SK-MEL-5 (cell line): ENCODE results near the gene KDM4C. TPM values are rescaled to one million over a fixed set of nuclear protein-coding genes. Genes with fewer than 3 reads are reported as not detected.
"Not testable (repeated sequence)": the region's sequence is repeated elsewhere in the genome, so short reads cannot be mapped to it uniquely, and the experiment has no call there.

ENCODE experiments used
- DNase-seq: peaks from one replicate; pipeline ENCODE4 v3.0.0-alpha.2; 2016; ENCODE audit warnings: low read depth, low spot score
- in situ Hi-C: cut with HindIII; loops from 2 replicates; pipeline ENCODE4 v1.10.0; 2016; ENCODE audit warnings: low sequenced_read_pairs, high pct_unique_total_duplicates, low pct_unique_long_range_greater_than_20kb
- total RNA-seq: library from RNA; depleted of rRNA; stranded (reverse); fragments of >200 nt; shearing (Covaris generic); gene quantifications from 2 replicates; pipeline ENCODE4 v1.2.3, GENCODE V29; 2014

KDM4C gene
- total RNA-seq, 1 experiment from 2014 or later = 13.3 TPM

DNA sequence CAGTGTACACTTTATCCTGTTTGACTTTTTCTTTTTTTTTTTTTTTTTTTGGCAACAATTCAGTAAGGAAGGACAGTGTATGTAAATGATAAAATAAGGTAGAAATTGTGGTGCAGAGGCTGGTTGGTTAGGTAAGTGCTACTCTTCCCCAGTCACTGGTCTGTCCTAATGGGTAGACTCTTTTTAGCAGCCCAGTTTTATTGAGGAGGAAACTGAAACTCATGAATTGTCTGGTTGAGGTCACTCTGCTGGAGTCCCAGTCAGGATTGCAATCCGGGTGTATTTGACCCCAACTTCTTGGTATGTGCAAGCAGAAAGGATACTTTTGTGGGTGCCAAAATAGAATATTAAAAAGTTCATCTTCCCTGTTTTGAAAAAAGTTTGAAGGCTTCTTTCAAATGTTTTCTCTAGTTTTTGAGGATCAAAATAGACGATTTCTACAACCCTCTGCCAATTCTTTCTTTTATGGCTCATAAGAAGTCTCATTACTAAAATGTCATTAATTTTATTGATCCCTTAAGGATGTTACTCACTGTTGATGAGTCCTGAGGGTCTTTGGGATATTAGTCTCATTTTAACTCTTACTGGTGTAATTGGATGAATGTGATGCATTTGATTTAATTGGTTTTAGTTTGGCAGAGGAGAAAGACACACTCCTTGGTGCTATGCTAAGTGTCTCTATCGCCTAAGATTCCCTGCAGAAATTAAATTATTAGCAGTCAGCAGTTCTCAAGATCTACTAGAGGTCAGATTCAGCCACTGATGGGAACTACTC lies 171.9 kb downstream of the KDM4C start:
- in situ Hi-C loops = no loop called here
- DNase-seq = no peak

DNA sequence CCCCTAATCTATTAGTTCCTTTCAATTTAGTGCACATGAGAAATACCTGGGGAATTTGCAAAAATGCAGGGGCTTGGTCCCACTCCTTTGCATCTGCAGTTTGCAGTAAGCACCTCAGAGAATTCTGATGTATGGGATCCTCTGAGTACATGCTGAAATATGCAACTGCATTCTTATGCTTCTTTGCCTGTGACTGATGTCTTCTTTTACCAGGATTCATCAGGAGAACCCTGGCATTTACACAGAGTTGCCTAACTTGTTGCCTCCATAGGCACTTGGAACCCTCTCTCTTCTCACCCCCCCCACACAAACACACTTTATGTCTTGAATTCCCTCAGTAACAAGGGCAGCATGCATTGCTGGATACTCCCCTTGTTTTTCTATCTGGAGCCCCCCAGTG lies 173.1 kb downstream of the KDM4C start:
- DNase-seq = no peak
- in situ Hi-C loops = no loop called here

DNA sequence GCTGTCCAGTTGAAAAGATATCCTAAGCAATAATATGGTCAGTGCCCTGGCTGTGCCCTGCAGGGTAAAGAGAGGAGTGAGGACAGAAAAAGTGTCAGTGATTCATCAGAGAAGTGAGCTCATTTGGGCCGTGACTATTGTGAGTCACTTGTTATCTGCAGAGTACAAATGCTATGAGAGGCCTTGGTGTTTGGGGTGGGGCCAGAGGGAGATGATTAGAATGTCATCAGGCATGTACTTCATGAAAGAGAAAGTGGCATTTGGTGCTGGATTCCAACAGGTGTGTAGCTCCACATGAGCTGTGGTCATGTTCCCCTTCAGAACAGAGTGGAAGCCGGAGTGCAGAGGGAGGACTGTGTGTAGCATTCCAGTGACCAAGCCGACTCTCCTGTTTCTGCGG lies 174.1 kb downstream of the KDM4C start:
- DNase-seq = peak; percentile 22

DNA sequence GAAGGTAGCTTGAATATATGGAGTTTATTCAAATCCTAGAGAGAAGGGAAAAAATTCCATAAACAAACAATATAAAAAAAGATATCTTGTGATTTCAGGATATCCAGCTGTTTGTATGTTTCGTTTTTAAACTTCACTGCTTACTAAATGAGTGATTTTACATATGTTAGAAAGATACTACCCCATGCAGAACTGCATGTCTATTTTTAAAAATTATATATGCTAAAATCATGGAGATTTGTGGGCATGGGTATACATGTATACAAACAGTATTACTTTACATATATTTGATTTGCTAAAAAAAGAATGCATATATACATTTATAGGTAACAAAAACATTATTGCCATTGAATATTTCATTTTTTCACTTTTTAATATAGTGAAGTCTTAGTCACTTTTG lies 178.3 kb downstream of the KDM4C start:
- in situ Hi-C loops = no loop called here
- DNase-seq = no peak

More for the DNA sequence above, 174.1 kb downstream of the KDM4C start:
- in situ Hi-C loops = no loop called here

DNA sequence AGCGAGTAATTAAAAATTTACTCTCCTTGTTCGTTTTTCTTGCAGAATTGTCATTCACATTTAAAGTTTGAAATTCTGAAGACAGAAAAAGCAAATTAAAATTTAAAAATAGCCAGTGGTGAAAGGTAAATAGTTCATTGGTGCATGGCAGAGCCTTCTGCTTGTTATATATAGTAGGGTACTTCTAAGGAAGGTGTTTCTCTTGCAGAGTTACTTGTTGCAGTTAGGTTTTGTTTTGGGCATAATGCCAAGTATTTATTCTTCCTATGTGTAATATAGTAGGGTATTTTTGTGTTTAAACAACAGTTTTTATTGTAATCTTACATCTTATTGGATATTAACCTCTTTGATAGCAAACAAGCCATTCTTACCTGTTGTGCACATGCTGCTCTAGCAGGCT lies 179.4 kb downstream of the KDM4C start:
- in situ Hi-C loops = no loop called here
- no peak for DNase-seq

DNA sequence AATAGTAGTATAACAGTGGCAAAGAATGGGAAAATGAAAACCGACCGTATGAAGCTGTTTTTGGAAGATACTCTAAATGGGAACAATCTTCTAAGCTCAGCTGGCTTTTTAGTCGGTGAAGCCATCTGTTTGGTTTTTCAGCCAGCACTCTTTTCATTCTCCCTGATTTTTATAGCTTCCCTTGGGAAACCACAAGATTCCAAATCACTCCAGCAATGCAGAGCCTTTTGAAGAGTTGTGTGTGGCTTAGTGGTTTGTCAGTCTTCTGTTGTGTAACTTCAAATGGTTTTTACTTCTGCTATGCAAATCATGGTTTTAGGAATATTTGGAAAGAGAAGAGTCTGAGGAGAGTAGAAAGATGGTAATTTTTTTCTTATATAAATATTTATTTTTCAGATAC lies 180.7 kb downstream of the KDM4C start:
- in situ Hi-C loops = no loop called here
- peak; percentile 79 for DNase-seq

DNA sequence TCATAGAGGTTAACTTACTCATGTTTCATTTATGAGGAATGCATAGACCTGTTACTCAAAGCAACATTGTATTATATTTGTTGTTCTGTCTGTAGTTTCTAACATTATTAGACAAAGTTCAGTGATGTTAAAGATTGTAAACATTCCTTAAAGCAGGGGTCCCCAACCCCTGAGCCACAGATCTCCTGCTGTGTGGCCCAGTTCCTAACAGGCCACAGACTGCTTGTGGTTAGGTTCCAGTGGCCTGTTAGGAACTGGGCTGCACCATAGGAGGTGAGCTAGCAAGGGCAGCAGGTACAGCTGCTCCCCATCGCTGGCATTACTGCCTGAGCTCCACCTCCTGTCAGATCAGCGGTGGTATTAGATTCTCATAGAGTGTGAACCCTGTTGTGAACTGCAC lies 181.1 kb downstream of the KDM4C start:
- peak; percentile 1 for DNase-seq

DNA sequence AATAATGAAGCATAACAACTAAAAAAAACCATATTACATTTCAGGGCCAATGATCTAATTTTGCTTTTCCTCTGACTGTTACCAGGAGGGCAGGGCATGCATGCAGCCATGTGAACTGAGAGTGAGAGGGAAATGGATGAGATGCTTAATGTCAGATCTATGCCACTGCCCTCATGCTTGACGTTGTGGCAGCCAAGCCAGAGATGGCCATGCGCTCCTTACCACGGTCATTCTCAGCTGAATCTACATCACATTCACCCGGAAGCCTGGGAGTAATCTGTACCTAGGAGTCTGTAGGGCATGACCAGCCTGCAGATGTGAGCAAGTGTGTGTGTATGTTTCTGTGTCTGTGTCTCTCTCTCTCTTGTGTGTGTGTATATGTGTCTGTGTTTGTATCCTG lies 183.7 kb downstream of the KDM4C start:
- in situ Hi-C loops = no loop called here
- DNase-seq = no peak

More for the DNA sequence above, 181.1 kb downstream of the KDM4C start:
- in situ Hi-C loops = no loop called here

DNA sequence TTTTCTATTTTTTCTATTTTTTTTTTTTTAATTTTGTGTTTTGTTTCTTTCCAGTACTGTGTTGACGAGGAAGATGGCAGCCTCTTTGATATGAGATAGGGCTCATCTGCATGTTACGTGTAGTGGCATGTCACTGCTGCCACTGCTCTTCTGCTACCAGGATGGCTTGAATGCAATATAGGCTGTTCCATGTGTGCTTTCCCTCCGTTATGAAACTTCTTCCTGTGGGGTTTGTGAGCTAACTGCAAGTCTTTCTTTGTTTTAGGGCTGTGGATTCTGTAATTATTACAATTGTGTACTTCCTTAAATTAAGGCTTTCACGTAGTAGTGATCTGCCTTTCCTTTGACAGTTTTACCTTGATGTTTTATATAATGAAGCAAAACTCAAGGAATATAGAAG lies 184.6 kb downstream of the KDM4C start:
- no peak for DNase-seq
- in situ Hi-C loops = no loop called here

DNA sequence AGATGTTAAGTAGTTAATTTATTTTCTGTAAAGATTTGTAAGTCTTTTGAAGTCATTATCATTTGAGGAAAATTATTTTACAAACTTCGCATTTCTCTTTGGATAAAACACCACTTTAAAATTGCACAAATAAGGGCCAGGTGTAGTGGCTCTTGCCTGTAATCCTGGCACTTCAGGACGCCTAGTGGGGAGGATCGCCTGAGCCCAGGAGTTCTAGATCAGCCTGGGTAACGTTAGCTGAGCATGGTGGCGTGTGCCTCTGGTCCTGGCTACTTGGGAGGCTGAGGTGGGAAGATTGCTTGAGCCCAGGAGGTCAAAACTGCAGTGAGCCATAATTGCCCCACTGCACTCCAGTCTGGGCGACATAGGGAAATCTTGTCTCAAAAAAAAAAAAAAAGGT lies 185.5 kb downstream of the KDM4C start:
- no peak for DNase-seq
- in situ Hi-C loops = no loop called here

DNA sequence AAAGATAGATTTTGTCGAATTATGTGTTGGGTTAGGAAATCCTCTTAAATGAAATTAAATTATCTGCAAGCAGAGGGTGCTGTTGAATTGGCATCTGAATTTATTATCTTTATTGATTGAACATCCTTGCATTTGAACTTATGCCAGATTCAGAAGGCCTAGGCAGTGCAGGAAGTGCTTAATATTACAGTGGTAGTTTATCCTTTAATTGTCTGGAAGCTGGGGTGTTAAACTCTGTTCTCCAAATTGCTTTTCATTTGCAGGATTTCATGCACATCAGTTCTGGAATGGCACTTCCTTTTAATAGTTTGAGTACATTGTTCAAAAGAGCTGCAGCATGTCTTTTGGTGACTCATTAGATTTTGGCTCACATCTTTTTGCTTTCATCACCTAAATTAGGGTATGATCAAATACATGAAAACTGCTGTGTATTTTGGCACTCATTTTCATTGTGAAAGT lies 186.3 kb downstream of the KDM4C start:
- in situ Hi-C loops = no loop called here
- peak; percentile 4 for DNase-seq

DNA sequence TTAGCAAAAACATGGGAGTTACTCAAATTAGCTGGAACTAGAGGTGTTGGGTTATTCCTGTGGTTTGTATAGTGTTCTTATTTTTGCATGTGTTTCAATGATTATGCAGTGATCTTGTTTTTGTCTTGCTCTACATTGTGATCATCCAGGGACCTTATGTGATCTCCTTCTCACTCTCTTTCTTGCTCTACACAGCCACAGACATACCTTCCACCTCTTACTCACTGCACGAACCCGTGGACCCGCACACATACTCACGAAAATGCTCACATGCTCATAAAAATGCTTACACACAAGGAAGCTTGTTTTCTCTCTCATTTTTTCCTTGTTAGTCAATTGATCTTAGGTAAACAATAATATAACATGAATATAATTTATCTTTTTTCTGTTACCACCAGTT lies 187.1 kb downstream of the KDM4C start:
- no peak for DNase-seq
- in situ Hi-C loops = no loop called here

DNA sequence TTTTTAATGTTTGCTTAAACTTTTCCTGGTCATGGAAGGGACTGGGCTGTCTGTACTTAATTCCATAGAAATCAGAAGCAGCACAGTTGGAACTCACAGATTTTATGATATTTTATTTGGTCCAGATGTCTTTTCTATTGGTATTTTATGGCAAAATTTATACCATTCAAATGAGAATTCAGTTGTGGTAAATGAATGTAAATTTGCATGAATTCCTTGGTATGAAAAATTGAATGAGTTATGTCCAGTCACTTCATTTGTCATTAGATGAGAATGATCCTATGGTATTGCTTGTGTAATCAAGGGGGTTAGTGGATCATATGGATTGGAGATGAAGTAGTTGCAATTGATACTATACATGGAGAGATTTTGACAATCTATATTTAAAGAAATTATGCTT lies 188.0 kb downstream of the KDM4C start:
- in situ Hi-C loops = no loop called here
- no peak for DNase-seq

DNA sequence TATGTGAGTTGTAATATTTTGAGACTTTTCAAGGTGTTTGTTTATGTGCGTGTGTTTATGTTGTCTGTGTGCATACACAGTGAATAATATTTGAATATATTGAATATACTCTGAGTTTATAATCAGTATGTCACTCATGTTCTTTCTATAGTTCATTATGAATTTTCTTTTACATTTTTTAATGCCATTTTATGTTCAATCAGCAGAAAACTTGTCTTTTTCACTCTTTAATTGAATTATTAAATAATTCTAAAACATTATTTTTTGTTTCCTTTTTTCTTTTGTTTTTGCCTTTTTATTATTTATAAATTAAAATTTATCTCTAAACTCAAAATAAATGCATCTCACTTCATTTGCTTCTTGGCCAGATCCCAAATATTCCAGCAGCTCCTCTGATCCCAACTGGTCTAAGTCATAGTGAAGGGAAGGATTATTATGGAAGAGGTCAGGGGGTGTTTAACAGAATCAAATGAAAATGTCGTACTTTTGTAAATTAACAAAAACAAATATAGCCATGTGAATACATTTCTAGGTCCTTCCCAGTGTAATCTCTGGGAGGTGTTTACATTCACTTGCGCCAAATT lies 188.9 kb downstream of the KDM4C start:
- DNase-seq = no peak
- in situ Hi-C loops = no loop called here

DNA sequence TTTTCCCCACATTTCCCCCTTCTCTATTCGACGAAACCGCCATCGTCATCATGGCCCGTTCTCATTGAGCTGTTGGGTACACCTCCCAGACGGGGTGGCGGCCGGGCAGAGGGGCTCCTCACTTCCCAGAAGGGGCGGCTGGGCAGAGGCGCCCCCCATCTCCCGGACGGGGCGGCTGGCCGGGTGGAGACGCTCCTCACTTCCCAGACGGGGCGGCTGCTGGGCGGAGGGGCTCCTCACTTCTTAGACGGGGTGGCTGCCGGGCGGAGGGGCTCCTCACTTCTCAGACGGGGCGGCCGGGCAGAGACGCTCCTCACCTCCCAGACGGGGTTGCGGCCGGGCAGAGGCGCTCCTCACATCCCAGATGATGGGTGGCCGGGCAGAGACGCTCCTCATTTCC lies 191.1 kb downstream of the KDM4C start:
- in situ Hi-C loops, DNase-seq: not testable (repeated sequence)

DNA sequence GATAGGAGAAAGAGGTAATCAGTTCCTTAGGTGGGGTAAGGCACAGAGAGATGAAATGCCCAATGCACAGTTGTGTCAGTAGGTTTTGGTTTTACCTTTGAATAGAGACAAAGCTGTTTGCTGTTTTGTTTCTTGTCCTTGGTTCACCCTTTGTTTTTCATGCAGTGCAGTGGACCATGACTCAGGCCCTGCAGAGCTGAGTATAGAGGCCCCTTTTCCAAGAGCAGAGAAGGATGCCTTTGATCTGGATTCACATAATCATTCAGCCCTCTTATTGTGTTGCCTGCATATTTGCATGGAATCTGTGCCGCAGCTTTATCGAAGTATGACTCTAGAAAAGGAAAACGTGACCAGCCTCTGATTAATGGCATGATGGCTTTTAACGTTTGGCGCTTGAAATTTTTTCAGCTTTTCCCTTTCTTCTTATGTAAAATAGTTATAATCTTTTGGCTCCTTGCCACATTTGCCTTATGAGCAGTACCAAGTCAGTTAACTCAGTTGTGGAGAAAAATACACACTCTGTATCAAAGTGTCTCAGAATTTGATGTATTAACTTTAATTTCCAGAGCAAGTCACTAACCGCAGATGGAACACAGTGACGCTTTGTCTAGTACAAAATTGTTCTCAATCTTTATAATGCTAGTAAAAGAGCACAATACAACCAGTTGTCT lies 197.6 kb downstream of the KDM4C start:
- in situ Hi-C loops = no loop called here
- peak; percentile 77 for DNase-seq

DNA sequence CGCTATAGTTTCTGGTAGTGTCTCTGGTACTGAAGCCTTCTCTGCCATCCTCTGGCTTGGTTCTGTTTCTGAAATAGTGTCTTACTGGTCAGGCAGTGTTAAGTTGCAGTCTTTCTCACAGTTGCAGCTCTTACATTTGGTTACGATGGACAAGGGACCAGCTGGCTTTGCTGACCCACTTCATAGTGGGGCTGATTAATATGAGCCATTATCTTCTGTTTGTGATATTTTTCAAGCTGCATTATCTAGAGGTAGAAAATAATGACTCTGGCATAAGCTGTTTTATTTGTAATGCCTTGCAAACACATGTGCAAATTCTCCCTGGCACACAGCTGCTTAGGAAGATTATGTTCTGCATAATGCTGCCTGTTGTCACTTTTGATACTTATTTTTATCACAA lies 199.1 kb downstream of the KDM4C start:
- no peak for DNase-seq
- in situ Hi-C loops = no loop called here

DNA sequence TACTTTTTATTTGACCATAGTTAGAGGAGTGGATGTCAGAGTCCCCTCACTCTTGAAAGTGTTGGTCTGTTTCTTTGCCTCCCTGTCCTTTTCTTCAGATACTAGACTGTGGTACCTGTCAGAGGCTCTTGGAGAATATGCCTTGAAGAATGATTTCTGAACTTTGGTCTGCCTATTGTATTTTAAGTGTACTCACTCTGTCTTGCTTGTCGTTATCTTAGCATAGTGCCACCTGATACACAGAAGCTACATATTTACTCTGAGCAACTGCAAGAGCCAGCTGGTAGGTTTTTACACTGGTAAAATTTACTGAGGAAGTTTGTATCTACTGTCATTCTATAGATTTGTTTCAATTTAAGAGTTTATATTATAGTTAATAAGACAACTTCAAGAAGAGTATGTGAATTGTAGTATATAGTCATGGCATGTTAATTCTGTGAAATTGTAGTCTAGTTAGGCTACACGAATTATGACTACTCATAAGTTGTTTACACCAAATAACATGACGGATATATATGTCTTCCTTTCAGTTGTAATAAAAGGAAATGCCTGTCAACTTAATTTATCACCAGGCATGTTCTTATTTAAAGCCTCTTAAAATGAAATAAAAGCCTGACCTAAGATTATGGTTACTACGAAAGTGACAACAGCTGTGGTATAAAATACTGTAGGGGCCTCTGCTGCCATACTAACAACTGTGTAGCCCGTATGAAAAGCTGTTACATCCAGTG lies 201.7 kb downstream of the KDM4C start:
- in situ Hi-C loops = no loop called here
- DNase-seq = no peak
